OCI-LY3 (cell line): ENCODE data around the gene ARHGEF6.
"Not testable (repeated sequence)": the region's sequence is repeated elsewhere in the genome, so short reads cannot be mapped to it uniquely, and the experiment has no call there.

Experiments used
- H2AFZ ChIP-seq: fragments of 200-600, 300-600 bp; shearing (Covaris generic); 2 replicates; pipeline ENCODE4 v1.6.0; 2014; ENCODE audit warnings: antibody characterized with exemption, low read depth, low read length
- H3K27ac ChIP-seq: fragments of 200-600, 300-600 bp; sonication (generic); 2 replicates; pipeline ENCODE4 v1.5.1; 2014; ENCODE audit warnings: mild to moderate bottlenecking, low read length, moderate library complexity, mixed read lengths
- H3K27me3 ChIP-seq: fragments of 200-600, 300-600 bp; sonication (generic); 2 replicates; pipeline ENCODE4 v1.6.1; 2014; ENCODE audit warnings: low read depth, low read length, mixed read lengths
- H3K36me3 ChIP-seq: fragments of 200-600, 300-600 bp; sonication (generic); replicated peaks from 2 replicates; pipeline ENCODE3; 2014; ENCODE audit warnings: low read depth, low read length, mixed read lengths
- H3K4me1 ChIP-seq: fragments of 300-600, 200-600 bp; sonication (generic); 2 replicates; pipeline ENCODE4 v1.6.1; 2014; ENCODE audit warnings: low read length, mixed read lengths
- H3K4me2 ChIP-seq: fragments of 200-600, 300-600 bp; sonication (generic); 2 replicates; pipeline ENCODE4 v1.6.1; 2014; ENCODE audit warnings: low read length, mixed read lengths
- H3K4me3 ChIP-seq: fragments of 300-600, 200-600 bp; sonication (generic); 2 replicates; pipeline ENCODE4 v1.5.1; 2014; ENCODE audit warnings: antibody characterized with exemption, mild to moderate bottlenecking, low read length, moderate library complexity
- H3K79me2 ChIP-seq: fragments of 300-600, 200-600 bp; shearing (Covaris generic); 2 replicates; pipeline ENCODE4 v1.6.1; 2014; ENCODE audit warnings: mild to moderate bottlenecking, low read length, mixed read lengths
- H3K9ac ChIP-seq: fragments of 300-600, 200-600 bp; shearing (Covaris generic); 2 replicates; pipeline ENCODE4 v1.6.0; 2014; ENCODE audit warnings: mild to moderate bottlenecking, low read length, moderate library complexity
- H3K9me3 ChIP-seq: fragments of 200-600, 300-600 bp; shearing (Covaris generic); 2 replicates; pipeline ENCODE4 v1.6.1; 2014; ENCODE audit warnings: low read length, mixed read lengths; ENCODE audit not compliant: insufficient read depth
- H4K20me1 ChIP-seq: fragments of 200-600, 300-600 bp; sonication (generic); 2 replicates; pipeline ENCODE4 v1.6.1; 2016; ENCODE audit warnings: low read length, mixed read lengths; ENCODE audit not compliant: insufficient read depth
- EZH2phosphoT487 ChIP-seq: fragments of 200-600 bp; shearing (Covaris generic); IDR thresholded peaks from 2 replicates; pipeline ENCODE4 v1.6.1; 2018; ENCODE audit warnings: antibody characterized with exemption, mixed run types, low read depth
- TF ChIP-seq, protein P1 (sequence below): fragments of 200-600, 300-600 bp; sonication (generic); IDR thresholded peaks from 2 replicates; pipeline ENCODE4 v1.5.1; 2014; ENCODE audit warnings: antibody characterized with exemption, low read length, low read depth

Gene ARHGEF6

DNA sequence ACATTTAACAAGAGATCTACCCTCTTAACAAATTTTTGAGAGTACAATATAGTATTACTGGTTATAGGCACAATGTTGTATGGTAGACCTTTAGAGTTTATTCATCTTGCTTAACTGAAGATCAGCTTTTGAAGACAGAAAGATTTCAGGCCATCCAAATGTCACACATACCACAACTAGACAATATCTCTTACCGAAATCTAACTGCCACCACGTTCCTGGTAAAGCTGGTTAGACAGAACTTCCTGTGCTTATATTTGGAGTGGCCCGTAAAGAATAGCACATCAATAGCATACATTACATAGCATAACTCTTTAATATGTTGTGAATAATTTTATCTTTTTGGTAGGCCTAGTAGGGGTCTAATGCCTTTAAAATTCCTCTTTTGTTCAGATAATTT lies 29.8 kb upstream of the ARHGEF6 start:
- Histone ChIP-seq H3K4me3 (no peak overlapping the region), H3K9ac (no peak overlapping the region), H3K4me1 (no peaks in the 10 kb centered on the region), H3K79me2 (no peaks in the 10 kb centered on the region), H3K27me3 (no peaks in the 10 kb centered on the region), H3K36me3 (no peaks in the 10 kb centered on the region), H4K20me1 (no peaks in the 10 kb centered on the region), H3K27ac (no peak overlapping the region), H2AFZ (no peak overlapping the region), H3K9me3 (no peaks in the 10 kb centered on the region), H3K4me2 (no peak overlapping the region)
- TF ChIP-seq, protein P1, sequence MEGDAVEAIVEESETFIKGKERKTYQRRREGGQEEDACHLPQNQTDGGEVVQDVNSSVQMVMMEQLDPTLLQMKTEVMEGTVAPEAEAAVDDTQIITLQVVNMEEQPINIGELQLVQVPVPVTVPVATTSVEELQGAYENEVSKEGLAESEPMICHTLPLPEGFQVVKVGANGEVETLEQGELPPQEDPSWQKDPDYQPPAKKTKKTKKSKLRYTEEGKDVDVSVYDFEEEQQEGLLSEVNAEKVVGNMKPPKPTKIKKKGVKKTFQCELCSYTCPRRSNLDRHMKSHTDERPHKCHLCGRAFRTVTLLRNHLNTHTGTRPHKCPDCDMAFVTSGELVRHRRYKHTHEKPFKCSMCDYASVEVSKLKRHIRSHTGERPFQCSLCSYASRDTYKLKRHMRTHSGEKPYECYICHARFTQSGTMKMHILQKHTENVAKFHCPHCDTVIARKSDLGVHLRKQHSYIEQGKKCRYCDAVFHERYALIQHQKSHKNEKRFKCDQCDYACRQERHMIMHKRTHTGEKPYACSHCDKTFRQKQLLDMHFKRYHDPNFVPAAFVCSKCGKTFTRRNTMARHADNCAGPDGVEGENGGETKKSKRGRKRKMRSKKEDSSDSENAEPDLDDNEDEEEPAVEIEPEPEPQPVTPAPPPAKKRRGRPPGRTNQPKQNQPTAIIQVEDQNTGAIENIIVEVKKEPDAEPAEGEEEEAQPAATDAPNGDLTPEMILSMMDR, result no peak
- no peak for TF ChIP-seq EZH2phosphoT487

GRCh38 chrX:136806891-136807410 lies 26.2 kb upstream of the ARHGEF6 start:
- H2AFZ ChIP-seq, result no peak overlapping the region
- no peaks in the 10 kb centered on the region for H3K79me2 ChIP-seq

GRCh38 chrX:136802515-136802914 lies 21.8 kb upstream of the ARHGEF6 start:
- Histone ChIP-seq H3K27me3 (no peaks in the 10 kb centered on the region), H3K4me3 (no peak overlapping the region), H3K9me3 (no peaks in the 10 kb centered on the region), H3K79me2 (no peaks in the 10 kb centered on the region), H4K20me1 (no peaks in the 10 kb centered on the region), H3K4me1 (no peaks in the 10 kb centered on the region), H3K36me3 (no peaks in the 10 kb centered on the region), H2AFZ (no peak overlapping the region), H3K27ac (no peak overlapping the region), H3K9ac (no peak overlapping the region), H3K4me2 (no peak overlapping the region)
- TF ChIP-seq, protein P1, result no peak
- no peak for TF ChIP-seq EZH2phosphoT487

More at GRCh38 chrX:136806891-136807410, 26.2 kb upstream of the ARHGEF6 start:
- H3K9ac ChIP-seq, result no peak overlapping the region
- no peak overlapping the region for H3K4me3 ChIP-seq
- H3K27ac ChIP-seq, result no peak overlapping the region
- H3K4me1 ChIP-seq, result no peaks in the 10 kb centered on the region
- no peak overlapping the region for H3K4me2 ChIP-seq
- TF ChIP-seq EZH2phosphoT487, result no peak
- TF ChIP-seq, protein P1, result no peak
- no peaks in the 10 kb centered on the region for H3K27me3 ChIP-seq
- no peaks in the 10 kb centered on the region for H4K20me1 ChIP-seq
- no peaks in the 10 kb centered on the region for H3K36me3 ChIP-seq
- H3K9me3 ChIP-seq, result no peaks in the 10 kb centered on the region

GRCh38 chrX:136797787-136798186 lies 17.1 kb upstream of the ARHGEF6 start:
- Histone ChIP-seq H3K27ac (no peak overlapping the region), H3K36me3 (no peaks in the 10 kb centered on the region), H3K79me2 (no peaks in the 10 kb centered on the region), H4K20me1 (no peaks in the 10 kb centered on the region), H3K9ac (no peak overlapping the region), H3K4me1 (no peaks in the 10 kb centered on the region), H2AFZ (no peak overlapping the region), H3K4me2 (no peak overlapping the region), H3K4me3 (no peak overlapping the region), H3K27me3 (no peaks in the 10 kb centered on the region), H3K9me3 (no peaks in the 10 kb centered on the region)
- no peak for TF ChIP-seq EZH2phosphoT487

GRCh38 chrX:136795132-136795531 lies 14.4 kb upstream of the ARHGEF6 start:
- not testable (repeated sequence) for H4K20me1 ChIP-seq, H2AFZ ChIP-seq, H3K4me1 ChIP-seq, H3K27ac ChIP-seq, H3K9me3 ChIP-seq, H3K4me3 ChIP-seq, H3K27me3 ChIP-seq, H3K36me3 ChIP-seq, H3K79me2 ChIP-seq, H3K4me2 ChIP-seq, H3K9ac ChIP-seq

DNA sequence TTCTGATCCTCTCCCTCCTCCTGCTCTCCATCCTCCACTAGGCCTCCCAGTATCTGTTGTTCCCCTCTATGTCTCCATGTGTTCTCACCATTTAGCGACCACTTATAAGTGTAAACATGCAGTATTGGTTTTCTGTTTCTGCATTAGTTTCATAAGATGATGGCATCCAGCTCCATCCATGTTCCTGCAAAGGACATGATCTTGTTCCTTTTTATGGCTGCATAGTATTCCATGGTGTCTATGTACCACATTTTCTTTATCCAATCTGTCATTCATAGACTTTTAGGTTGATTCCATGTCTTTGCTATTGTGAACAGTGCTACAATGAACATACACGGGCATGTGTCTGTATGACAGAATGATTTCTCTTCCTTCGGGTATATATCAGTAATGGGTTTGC lies 13.9 kb upstream of the ARHGEF6 start:
- H3K9me3 ChIP-seq, H3K4me2 ChIP-seq, H3K27me3 ChIP-seq: not testable (repeated sequence)

More for the DNA sequence above, 13.9 kb upstream of the ARHGEF6 start:
- H3K79me2 ChIP-seq, H3K9ac ChIP-seq, H2AFZ ChIP-seq, H3K36me3 ChIP-seq, H4K20me1 ChIP-seq, H3K4me3 ChIP-seq, H3K27ac ChIP-seq, H3K4me1 ChIP-seq: not testable (repeated sequence)
